NCI-H2171 treated with DMSO at 0.1 percent for 48 hours (cell line): ENCODE measurements around the gene PRR20E.
"Not testable (repeated sequence)": the region's sequence is repeated elsewhere in the genome, so short reads cannot be mapped to it uniquely, and the experiment has no call there.

Experiments used
- DNase-seq: peaks from one replicate; lab custom pipeline; 2025; lab: John Stamatoyannopoulos, UW

PRR20E gene

DNA sequence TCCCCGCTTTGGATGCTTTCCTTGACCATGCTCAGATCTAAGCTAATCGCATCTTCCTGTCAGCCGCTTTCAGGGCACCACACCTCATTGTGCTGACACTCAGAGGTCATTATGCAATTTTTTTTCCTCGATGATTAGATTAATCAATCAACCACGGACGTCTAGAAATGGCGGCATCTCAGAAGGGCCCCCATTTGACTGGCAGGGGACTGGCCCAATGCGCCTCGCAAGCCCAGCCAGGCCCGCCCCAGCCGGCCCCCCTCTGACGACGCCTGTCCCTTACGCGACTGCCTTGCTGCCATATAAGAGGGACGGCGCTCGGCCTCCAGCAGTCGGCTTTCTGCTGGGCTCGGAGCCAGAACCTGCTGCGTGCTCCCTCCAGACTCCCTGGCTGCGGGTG, at the start of gene PRR20E:
PRR20E (plus strand) TSS at position 301 of the 400 bp plus-strand sequence. CDS start 387 bp downstream, outside the sequence.
- DNase-seq, result not testable (repeated sequence)

DNA sequence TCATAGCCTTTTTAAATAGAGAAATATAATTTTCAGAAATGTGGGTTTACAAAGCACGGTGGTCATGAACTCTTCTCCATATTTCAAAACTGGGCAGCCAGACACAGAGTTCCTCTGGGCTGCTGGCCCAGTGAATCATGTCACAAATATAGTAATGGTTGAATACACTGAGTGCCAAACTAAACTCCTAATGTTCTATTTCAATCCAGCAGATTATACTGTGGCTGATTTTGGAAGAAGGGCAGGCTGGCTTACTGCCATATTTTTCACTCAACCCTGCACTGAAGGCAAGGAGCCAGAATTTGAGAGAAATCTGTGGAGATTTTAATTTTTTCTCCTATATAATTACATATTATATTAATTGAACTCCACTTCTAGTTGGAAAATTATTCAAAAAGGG, 43.3 kb upstream of the PRR20E start:
- peak; percentile 10 for DNase-seq

DNA sequence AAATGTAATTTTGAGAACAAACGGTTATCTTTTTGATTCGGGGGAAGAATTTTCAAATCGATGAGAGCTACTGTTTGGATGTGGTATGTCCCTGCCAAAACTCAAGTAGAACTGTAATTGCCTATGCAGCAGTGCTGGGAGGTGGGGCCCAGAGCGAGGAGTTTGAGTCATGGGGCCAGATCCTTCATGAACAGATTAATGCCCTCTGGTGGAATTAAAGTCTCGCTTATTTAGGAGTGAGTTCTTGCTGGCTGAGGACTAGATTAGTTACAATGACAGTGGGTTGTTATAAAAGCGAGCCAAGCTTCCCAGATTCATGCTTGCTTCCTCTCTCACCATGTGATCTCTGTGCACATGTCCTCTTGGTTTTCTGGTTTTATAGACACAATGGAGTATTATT, 38.1 kb upstream of the PRR20E start:
- no peak for DNase-seq

DNA sequence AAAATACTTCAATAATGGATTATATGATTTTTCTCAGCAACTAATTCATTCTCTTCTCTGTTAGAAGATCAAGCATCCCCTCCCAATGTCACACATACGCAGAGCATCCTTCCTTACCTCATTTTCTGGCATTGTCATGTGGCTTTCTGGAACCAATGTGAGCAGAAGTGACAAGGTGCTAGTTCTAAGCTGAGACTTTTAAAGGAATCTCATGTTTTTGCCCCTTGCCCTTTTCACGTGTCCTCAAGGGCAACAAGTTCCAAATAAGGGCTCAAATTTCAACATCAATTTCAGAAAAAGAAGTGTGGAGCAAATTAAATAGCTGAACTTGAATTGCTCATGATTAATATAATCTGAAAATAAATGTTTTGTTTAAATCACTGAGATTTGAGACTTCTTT, 30.9 kb upstream of the PRR20E start:
- DNase-seq, result no peak

DNA sequence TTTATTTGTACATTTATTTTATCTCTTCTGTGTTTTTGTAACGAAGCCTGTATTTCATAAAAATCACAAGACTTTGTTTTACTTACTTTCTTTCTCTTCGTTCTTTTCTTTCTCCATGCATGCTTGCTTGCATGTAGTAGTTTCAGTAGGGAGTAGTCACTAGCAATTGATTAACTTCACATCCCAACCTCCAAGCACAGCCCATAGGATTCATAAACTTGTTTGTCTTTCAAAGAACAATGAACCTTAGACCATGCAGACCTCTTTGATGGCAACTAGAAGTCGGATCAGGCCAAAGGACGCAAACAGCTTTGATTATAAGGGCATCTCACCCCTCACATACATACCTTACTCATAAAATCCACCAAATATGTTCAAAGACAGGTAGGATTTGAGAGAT, 29.4 kb upstream of the PRR20E start:
- DNase-seq, result no peak

- DNase-seq, result no peak
Observed at GRCh38 chr13:57138988-57139387, 28.0 kb upstream of the PRR20E start.

GRCh38 chr13:57139781-57140180, 27.2 kb upstream of the PRR20E start:
- DNase-seq, result not testable (repeated sequence)

GRCh38 chr13:57140235-57140968, 26.6 kb upstream of the PRR20E start, which contains the start of gene PRR20A:
Gene PRR20A, plus strand, starts transcription at chr13:57140918. Its CDS starts 387 bp downstream, at chr13:57141305.
- DNase-seq, result not testable (repeated sequence)

- not testable (repeated sequence) for DNase-seq
Observed at GRCh38 chr13:57147188-57147587, 19.8 kb upstream of the PRR20E start, which contains the start of gene PRR20B. Gene PRR20B, plus strand, starts transcription at chr13:57147488. Its CDS starts 387 bp downstream, at chr13:57147875.

GRCh38 chr13:57148106-57148505, 18.9 kb upstream of the PRR20E start:
- not testable (repeated sequence) for DNase-seq

DNA sequence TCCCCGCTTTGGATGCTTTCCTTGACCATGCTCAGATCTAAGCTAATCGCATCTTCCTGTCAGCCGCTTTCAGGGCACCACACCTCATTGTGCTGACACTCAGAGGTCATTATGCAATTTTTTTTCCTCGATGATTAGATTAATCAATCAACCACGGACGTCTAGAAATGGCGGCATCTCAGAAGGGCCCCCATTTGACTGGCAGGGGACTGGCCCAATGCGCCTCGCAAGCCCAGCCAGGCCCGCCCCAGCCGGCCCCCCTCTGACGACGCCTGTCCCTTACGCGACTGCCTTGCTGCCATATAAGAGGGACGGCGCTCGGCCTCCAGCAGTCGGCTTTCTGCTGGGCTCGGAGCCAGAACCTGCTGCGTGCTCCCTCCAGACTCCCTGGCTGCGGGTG, 13.2 kb upstream of the PRR20E start, which contains the start of gene PRR20C:
PRR20C (plus strand) TSS at position 301 of the 400 bp plus-strand sequence. CDS start 387 bp downstream, outside the sequence.
- not testable (repeated sequence) for DNase-seq

GRCh38 chr13:57160332-57160731, 6.7 kb upstream of the PRR20E start, which contains the start of gene PRR20D:
Gene PRR20D, plus strand, starts transcription at chr13:57160632. Its CDS starts 387 bp downstream, at chr13:57161019.
- DNase-seq, result not testable (repeated sequence)

GRCh38 chr13:57191667-57192066, 24.7 kb downstream of the PRR20E start:
- DNase-seq, result no peak

DNA sequence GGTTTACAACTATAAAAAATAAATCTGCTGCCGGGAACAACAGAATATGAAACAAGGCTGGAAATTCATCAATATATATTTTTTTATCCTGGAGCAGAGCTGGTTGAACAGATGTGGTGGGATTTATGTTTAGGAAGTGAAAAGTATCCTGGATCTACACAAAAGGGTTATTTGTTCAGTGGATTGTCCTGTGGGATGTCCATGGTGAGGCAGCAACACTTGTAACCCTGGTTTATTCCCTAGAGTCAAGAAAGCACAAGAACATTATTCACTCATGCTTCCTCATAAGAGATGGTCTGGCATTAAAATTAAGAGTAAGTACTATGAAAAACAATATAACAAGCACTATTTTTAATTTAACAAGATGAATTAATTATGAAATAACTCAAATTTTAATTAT, 46.0 kb downstream of the PRR20E start:
- DNase-seq, result no peak
